GM23248 (cell line): Measurements from ENCODE around the gene STUM.

Source experiments
- EZH2 ChIP-seq: fragments of 200-600 bp; sonication (generic); IDR thresholded peaks from 2 replicates; pipeline ENCODE4 v1.6.1; 2018; ENCODE audit warnings: antibody characterized with exemption, mild to moderate bottlenecking; ENCODE audit not compliant: insufficient read depth, poor library complexity, severe bottlenecking
- EZH2phosphoT487 ChIP-seq: fragments of 200-600 bp; sonication (generic); IDR thresholded peaks from 2 replicates; pipeline ENCODE4 v1.6.1; 2018; ENCODE audit warnings: antibody characterized with exemption, moderate library complexity, mild to moderate bottlenecking, low read depth; ENCODE audit not compliant: insufficient read depth

DNA sequence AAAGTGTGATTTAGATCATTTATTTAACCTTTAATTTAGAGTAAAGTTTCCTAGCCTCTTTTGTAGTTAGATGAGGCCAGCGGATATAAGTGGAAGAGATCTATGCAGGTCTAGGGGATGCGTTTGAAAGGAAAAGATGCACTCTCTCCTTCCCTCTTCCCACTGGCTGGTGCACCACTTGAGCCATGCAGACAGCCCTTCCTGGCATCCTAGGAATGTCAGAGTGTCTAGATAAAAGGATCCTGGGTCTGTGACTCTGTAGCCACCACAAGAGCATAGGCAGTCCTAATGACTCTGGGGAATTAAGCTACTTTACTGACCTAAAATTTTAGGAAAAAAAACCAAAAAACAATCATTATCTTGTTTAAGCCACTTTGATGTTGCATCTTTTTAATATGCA lies 16.0 kb upstream of the STUM start:
- no peak for TF ChIP-seq EZH2
- TF ChIP-seq EZH2phosphoT487 = no peak
